ENCODE results near the gene DEFB118.

GRCh38 chr20:31414381-31414780 lies 46.0 kb downstream of the DEFB118 start:
- TF ChIP-seq, protein P1, sequence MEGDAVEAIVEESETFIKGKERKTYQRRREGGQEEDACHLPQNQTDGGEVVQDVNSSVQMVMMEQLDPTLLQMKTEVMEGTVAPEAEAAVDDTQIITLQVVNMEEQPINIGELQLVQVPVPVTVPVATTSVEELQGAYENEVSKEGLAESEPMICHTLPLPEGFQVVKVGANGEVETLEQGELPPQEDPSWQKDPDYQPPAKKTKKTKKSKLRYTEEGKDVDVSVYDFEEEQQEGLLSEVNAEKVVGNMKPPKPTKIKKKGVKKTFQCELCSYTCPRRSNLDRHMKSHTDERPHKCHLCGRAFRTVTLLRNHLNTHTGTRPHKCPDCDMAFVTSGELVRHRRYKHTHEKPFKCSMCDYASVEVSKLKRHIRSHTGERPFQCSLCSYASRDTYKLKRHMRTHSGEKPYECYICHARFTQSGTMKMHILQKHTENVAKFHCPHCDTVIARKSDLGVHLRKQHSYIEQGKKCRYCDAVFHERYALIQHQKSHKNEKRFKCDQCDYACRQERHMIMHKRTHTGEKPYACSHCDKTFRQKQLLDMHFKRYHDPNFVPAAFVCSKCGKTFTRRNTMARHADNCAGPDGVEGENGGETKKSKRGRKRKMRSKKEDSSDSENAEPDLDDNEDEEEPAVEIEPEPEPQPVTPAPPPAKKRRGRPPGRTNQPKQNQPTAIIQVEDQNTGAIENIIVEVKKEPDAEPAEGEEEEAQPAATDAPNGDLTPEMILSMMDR (IDR thresholded peaks at IDR 0.05 in 2 of 3, conservative IDR thresholded peaks at IDR 0.05 in 1 of 3; ENCODE audit: insufficient read depth in 2 of 3, low read depth in 1 of 3, low read length in 3 of 3), result no peak
- TF ChIP-seq, protein P2, sequence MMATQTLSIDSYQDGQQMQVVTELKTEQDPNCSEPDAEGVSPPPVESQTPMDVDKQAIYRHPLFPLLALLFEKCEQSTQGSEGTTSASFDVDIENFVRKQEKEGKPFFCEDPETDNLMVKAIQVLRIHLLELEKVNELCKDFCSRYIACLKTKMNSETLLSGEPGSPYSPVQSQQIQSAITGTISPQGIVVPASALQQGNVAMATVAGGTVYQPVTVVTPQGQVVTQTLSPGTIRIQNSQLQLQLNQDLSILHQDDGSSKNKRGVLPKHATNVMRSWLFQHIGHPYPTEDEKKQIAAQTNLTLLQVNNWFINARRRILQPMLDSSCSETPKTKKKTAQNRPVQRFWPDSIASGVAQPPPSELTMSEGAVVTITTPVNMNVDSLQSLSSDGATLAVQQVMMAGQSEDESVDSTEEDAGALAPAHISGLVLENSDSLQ (IDR thresholded peaks at IDR 0.05), result no peak
- TF ChIP-seq, protein P3, sequence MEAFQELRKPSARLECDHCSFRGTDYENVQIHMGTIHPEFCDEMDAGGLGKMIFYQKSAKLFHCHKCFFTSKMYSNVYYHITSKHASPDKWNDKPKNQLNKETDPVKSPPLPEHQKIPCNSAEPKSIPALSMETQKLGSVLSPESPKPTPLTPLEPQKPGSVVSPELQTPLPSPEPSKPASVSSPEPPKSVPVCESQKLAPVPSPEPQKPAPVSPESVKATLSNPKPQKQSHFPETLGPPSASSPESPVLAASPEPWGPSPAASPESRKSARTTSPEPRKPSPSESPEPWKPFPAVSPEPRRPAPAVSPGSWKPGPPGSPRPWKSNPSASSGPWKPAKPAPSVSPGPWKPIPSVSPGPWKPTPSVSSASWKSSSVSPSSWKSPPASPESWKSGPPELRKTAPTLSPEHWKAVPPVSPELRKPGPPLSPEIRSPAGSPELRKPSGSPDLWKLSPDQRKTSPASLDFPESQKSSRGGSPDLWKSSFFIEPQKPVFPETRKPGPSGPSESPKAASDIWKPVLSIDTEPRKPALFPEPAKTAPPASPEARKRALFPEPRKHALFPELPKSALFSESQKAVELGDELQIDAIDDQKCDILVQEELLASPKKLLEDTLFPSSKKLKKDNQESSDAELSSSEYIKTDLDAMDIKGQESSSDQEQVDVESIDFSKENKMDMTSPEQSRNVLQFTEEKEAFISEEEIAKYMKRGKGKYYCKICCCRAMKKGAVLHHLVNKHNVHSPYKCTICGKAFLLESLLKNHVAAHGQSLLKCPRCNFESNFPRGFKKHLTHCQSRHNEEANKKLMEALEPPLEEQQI (IDR thresholded peaks at IDR 0.05), result no peak
- TF ChIP-seq NFIC (IDR thresholded peaks at IDR 0.05) (no peak), FOXP1 (CRISPR knock-in tag; IDR thresholded peaks at IDR 0.05) (no peak)

All from K562 (cell line).